Epithelial cell of proximal tubule (primary cell): ENCODE data around the gene CARMIL1. TPM values are rescaled to one million over a fixed set of nuclear protein-coding genes. Genes with fewer than 3 reads are reported as not detected.
A peak's percentile ranks its signal among the peaks of the same experiment; 100 is the strongest.

Experiments
- DNase-seq: peaks from one replicate; pipeline ENCODE4 v3.0.0-alpha.2; 2011; ENCODE audit warnings: low read depth
- H3K4me3 ChIP-seq: 2 replicates; pipeline ENCODE4 v1.5.1; 2011; ENCODE audit warnings: low read depth, mild to moderate bottlenecking, low read length
- total RNA-seq: library from RNA; depleted of rRNA; stranded (reverse); fragments of >200 nt; gene quantifications from 2 replicates; pipeline ENCODE4 v1.2.3, GENCODE V29; 2015
- TF ChIP-seq, protein P1 (sequence below): conservative IDR thresholded peaks from 2 replicates; pipeline ENCODE4 v1.5.1; 2012; ENCODE audit warnings: low read depth, mild to moderate bottlenecking, low read length

CARMIL1 gene
- total RNA-seq, 1 donor from 2014 or later: 27.7 TPM

- H3K4me3 ChIP-seq: no peak overlapping the region
- peak; percentile 91 for DNase-seq
- TF ChIP-seq, protein P1, sequence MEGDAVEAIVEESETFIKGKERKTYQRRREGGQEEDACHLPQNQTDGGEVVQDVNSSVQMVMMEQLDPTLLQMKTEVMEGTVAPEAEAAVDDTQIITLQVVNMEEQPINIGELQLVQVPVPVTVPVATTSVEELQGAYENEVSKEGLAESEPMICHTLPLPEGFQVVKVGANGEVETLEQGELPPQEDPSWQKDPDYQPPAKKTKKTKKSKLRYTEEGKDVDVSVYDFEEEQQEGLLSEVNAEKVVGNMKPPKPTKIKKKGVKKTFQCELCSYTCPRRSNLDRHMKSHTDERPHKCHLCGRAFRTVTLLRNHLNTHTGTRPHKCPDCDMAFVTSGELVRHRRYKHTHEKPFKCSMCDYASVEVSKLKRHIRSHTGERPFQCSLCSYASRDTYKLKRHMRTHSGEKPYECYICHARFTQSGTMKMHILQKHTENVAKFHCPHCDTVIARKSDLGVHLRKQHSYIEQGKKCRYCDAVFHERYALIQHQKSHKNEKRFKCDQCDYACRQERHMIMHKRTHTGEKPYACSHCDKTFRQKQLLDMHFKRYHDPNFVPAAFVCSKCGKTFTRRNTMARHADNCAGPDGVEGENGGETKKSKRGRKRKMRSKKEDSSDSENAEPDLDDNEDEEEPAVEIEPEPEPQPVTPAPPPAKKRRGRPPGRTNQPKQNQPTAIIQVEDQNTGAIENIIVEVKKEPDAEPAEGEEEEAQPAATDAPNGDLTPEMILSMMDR: no peak
Observed at GRCh38 chr6:25458485-25458884, 179.3 kb downstream of the CARMIL1 start.

DNA sequence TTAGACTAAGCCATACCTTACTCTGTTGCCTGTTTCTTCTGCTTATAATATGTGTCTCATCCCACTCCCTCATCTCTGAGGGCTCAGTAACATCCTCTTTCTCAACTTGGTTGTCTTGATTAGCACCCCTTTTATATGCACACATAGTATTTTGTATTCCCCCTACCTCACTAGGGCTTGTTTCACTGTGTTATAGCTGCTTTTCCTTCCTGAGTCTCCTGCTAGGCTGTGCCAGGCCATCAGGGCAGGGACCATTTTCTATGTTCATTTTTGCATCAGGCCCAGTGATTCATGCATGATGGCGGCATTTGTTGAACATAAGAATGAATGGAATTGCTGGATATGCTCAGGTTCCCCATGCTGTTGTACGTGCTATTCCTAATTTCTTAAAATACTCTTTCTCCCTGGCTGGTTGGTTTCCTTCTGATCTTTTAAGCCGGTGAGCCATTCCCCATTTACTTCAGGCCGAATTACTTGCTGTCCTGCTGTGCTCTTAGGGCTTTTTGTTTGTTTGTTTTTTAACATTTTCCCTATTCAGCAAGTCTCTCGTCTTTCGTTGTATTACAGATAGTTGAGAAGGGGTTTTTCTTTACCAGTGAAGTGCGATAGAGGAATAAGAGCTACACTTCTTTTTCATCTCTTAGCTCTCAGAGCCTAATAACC is 183.2 kb downstream of the CARMIL1 start:
- TF ChIP-seq, protein P1: no peak
- no peak for DNase-seq
- H3K4me3 ChIP-seq: no peak overlapping the region

DNA sequence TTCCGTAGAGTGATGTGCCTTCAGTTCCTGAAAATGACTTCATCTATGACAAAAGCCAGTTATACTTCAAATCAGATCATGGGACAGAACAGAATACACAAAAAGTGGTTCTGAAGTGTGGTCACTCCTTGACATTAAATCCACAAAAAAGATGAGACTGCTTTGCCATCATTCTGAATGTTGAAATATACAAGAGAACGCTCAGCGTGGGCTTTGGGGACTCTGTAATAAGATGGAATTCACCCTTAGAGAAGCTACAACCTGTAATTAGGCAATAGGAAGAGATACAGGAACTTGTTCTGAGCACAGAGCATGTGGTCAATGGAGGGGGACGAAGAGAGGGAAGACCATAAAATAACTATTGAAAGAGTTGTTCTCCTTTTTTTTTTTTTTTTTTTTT is 184.3 kb downstream of the CARMIL1 start:
- DNase-seq: no peak
- TF ChIP-seq, protein P1: no peak
- H3K4me3 ChIP-seq: no peak overlapping the region

DNA sequence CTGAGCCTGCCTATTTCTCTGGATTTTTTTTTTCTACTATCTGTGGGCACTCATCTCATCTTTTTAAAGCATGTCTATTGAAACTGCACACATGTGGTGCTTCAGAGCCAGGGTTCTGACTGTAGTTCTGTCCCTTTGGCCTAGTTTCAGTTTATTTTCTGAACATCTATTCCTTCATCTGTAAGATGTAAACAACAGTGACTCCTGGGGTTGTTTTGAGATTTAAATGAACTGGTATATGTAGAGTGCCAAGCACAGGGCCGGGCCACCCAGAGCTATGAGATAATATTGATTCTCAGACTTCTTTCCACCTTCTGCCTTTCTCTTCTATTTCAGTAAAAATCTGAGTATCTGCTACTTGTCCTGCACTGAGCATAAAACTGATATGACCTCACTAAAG is 185.1 kb downstream of the CARMIL1 start:
- H3K4me3 ChIP-seq: no peak overlapping the region
- DNase-seq: no peak
- TF ChIP-seq, protein P1: no peak

- DNase-seq: no peak
- TF ChIP-seq, protein P1: no peak
- H3K4me3 ChIP-seq: no peak overlapping the region
Observed at GRCh38 chr6:25465941-25466340, 186.8 kb downstream of the CARMIL1 start.

DNA sequence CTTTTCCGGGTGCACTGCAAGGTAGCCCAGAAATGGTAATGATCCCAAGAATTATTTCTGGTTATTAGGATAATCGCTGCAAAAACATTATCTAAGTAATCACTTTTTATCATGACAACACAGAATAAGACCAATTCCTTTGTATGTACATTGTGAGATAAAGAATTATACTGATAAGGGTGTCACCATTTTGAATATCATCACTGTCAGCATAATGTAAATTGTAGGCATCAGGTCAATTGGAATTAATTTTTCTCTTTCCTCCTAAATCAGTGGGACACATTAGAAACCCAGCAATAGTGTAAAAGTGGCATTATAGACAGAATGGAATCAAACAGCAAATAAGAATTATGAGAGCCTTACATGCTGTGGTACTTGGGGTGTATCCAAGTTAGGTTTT is 189.7 kb downstream of the CARMIL1 start:
- H3K4me3 ChIP-seq: no peak overlapping the region
- TF ChIP-seq, protein P1: no peak
- no peak for DNase-seq

GRCh38 chr6:25469797-25470388 is 190.7 kb downstream of the CARMIL1 start:
- no peak for DNase-seq
- H3K4me3 ChIP-seq: no peak overlapping the region
- TF ChIP-seq, protein P1: peak; percentile 16
